ENCODE measurements around the gene INPP5E. TPM values are rescaled to one million over a fixed set of nuclear protein-coding genes. Genes with fewer than 3 reads are reported as not detected.

Gene INPP5E
- total and polyA plus RNA-seq, 2 donors (not counting 1 experiment from before 2014, with no cell fraction given) = 31.0 to 33.1 TPM

- H3K36me3 ChIP-seq (replicated peaks in 1 of 2; ENCODE audit: control extremely low read depth in 1 of 2, control insufficient read depth in 1 of 2, extremely low read depth in 1 of 2, insufficient read depth in 2 of 2, low read length in 1 of 2) = peaks cover 3 to 68% of the 10 kb centered on the region in 2 experiments
- intact Hi-C loops (cut with micrococcal nuclease) = no loop called here
- no peak overlapping the region for H2AFZ ChIP-seq (ENCODE audit: insufficient read depth, low read depth, low read length, poor library complexity, severe bottlenecking)
- POLR2A ChIA-PET = no interaction called here
- CTCF ChIA-PET = no interaction called here
- DNase-seq (no peak), ATAC-seq (ENCODE audit: low read depth) (no peak)
- no peak overlapping the region for H3K4me3 ChIP-seq (ENCODE audit: control extremely low read depth in 1 of 5, extremely low read depth in 1 of 5, insufficient read depth in 1 of 5, low read depth in 2 of 5, low read length in 4 of 5)
- peaks cover 11% of the 10 kb centered on the region for H3K4me1 Mint-ChIP-seq
- H4K20me1 ChIP-seq (ENCODE audit: control insufficient read depth, insufficient read depth, low read length, poor library complexity, severe bottlenecking) = peaks cover 24% of the 10 kb centered on the region
- H3K27me3 ChIP-seq (replicated peaks in 1 of 4; ENCODE audit: control extremely low read depth in 1 of 4, control insufficient read depth in 3 of 4, insufficient read depth in 4 of 4, low read length in 3 of 4) = no peaks in the 10 kb centered on the region
- no peaks in the 10 kb centered on the region for H3K27me3 Mint-ChIP-seq
- no peak overlapping the region for H3K27ac ChIP-seq (ENCODE audit: low read length in 2 of 2)
- H3K4me3 Mint-ChIP-seq = no peak overlapping the region
- no peak overlapping the region for H3K27ac Mint-ChIP-seq
- no peak for TF ChIP-seq EZH2 (IDR thresholded peaks at IDR 0.05; ENCODE audit: borderline replicate concordance, insufficient read depth, low read depth, low read length, poor library complexity, severe bottlenecking)
- TF ChIP-seq CTCF (IDR thresholded peaks at IDR 0.05) = no peak
- H3K9ac ChIP-seq (ENCODE audit: low read length) = no peak overlapping the region
- H3K4me1 ChIP-seq (ENCODE audit: control insufficient read depth in 2 of 2, insufficient read depth in 2 of 2, low read length in 2 of 2) = peaks cover 9 to 10% of the 10 kb centered on the region in 2 donors
- WGBS (ENCODE audit: insufficient coverage) = 97% methylated on average over 21 of the region's 21 CpGs
- H3K79me2 ChIP-seq (ENCODE audit: control insufficient read depth, insufficient read depth, low read length) = peaks cover 32% of the 10 kb centered on the region
- no peak overlapping the region for H3K4me2 ChIP-seq (replicated peaks; ENCODE audit: low read depth, low read length, poor library complexity, severe bottlenecking)
- no peaks in the 10 kb centered on the region for H3K9me3 ChIP-seq (ENCODE audit: control extremely low read depth in 1 of 3, control insufficient read depth in 2 of 3, insufficient read depth in 1 of 3, low read length in 2 of 3)
- no peaks in the 10 kb centered on the region for H3K9me3 Mint-ChIP-seq (ENCODE audit: insufficient read depth)
Observed at GRCh38 chr9:136394312-136395019, 45.2 kb downstream of the INPP5E start.

- intact Hi-C loops (cut with micrococcal nuclease) = no loop called here
- POLR2A ChIA-PET = no interaction called here
- H3K9me3 Mint-ChIP-seq (ENCODE audit: insufficient read depth) = no peaks in the 10 kb centered on the region
- Histone ChIP-seq H2AFZ (ENCODE audit: insufficient read depth, low read depth, low read length, poor library complexity, severe bottlenecking) (no peak overlapping the region), H3K79me2 (ENCODE audit: control insufficient read depth, insufficient read depth, low read length) (peaks cover 22% of the 10 kb centered on the region), H3K4me2 (replicated peaks; ENCODE audit: low read depth, low read length, poor library complexity, severe bottlenecking) (no peak overlapping the region), H3K27me3 (replicated peaks in 1 of 4; ENCODE audit: control extremely low read depth in 1 of 4, control insufficient read depth in 3 of 4, insufficient read depth in 4 of 4, low read length in 3 of 4) (no peaks in the 10 kb centered on the region), H3K9ac (ENCODE audit: low read length) (no peak overlapping the region), H3K4me1 (ENCODE audit: control insufficient read depth in 2 of 2, insufficient read depth in 2 of 2, low read length in 2 of 2) (peaks cover under 1% of the 10 kb centered on the region in 2 donors), H3K36me3 (replicated peaks in 1 of 2; ENCODE audit: control extremely low read depth in 1 of 2, control insufficient read depth in 1 of 2, extremely low read depth in 1 of 2, insufficient read depth in 2 of 2, low read length in 1 of 2) (peaks cover 3 to 77% of the 10 kb centered on the region in 2 experiments), H3K27ac (ENCODE audit: low read length in 2 of 2) (no peak overlapping the region), H3K4me3 (ENCODE audit: control extremely low read depth in 1 of 5, extremely low read depth in 1 of 5, insufficient read depth in 1 of 5, low read depth in 2 of 5, low read length in 4 of 5) (no peak overlapping the region), H3K9me3 (ENCODE audit: control extremely low read depth in 1 of 3, control insufficient read depth in 2 of 3, insufficient read depth in 1 of 3, low read length in 2 of 3) (no peaks in the 10 kb centered on the region), H4K20me1 (ENCODE audit: control insufficient read depth, insufficient read depth, low read length, poor library complexity, severe bottlenecking) (peaks cover 15% of the 10 kb centered on the region)
- DNase-seq (no peak), ATAC-seq (ENCODE audit: low read depth) (no peak)
- CTCF ChIA-PET = no interaction called here
- H3K27me3 Mint-ChIP-seq = no peaks in the 10 kb centered on the region
- TF ChIP-seq CTCF (IDR thresholded peaks at IDR 0.05) (no peak), EZH2 (IDR thresholded peaks at IDR 0.05; ENCODE audit: borderline replicate concordance, insufficient read depth, low read depth, low read length, poor library complexity, severe bottlenecking) (no peak)
- H3K27ac Mint-ChIP-seq = no peak overlapping the region
- WGBS (ENCODE audit: insufficient coverage) = over 99% methylated on average over 12 of the region's 17 CpGs
- peaks cover 2% of the 10 kb centered on the region for H3K4me1 Mint-ChIP-seq
- H3K4me3 Mint-ChIP-seq = no peak overlapping the region
Observed at GRCh38 chr9:136393531-136393930, 46.1 kb downstream of the INPP5E start.
